BLaER1 treated with 17β-estradiol and CSF1 and Interleukin-3, amounts not matched to agents 10 nM and 100 nM (cell line): ENCODE measurements around the gene CCDC34.

ENCODE experiments used
- H3K27ac ChIP-seq, 11 experiments: shearing (Covaris generic); formaldehyde crosslinking; 2 replicates each; pipeline ENCODE4 v1.8.1; 2022
- H3K27me3 ChIP-seq, 11 experiments: shearing (Covaris generic); formaldehyde crosslinking; 2 replicates each; pipeline ENCODE4 v1.8.1; 2022
- H3K36me3 ChIP-seq, 11 experiments: shearing (Covaris generic); formaldehyde crosslinking; 2 replicates each; pipeline ENCODE4 v1.8.1; 2022
- H3K4me1 ChIP-seq, 10 experiments: shearing (Covaris generic); formaldehyde crosslinking; 2 replicates each; pipeline ENCODE4 v1.8.1; 2022
- H3K4me2 ChIP-seq, 11 experiments: shearing (Covaris generic); formaldehyde crosslinking; 2 replicates each; pipeline ENCODE4 v1.8.1; 2022
- H3K4me3 ChIP-seq, 10 experiments: shearing (Covaris generic); formaldehyde crosslinking; 2 replicates each; pipeline ENCODE4 v1.8.1; 2022
- H3K9ac ChIP-seq, 11 experiments: shearing (Covaris generic); formaldehyde crosslinking; 2 replicates each; pipeline ENCODE4 v1.8.1; 2022
- H3K9me3 ChIP-seq, 11 experiments: shearing (Covaris generic); formaldehyde crosslinking; replicated peaks in 1 of 11; 2 replicates each; pipeline ENCODE4 v1.8.1; 2022
- H4K20me1 ChIP-seq, 11 experiments: shearing (Covaris generic); formaldehyde crosslinking; 2 replicates each; pipeline ENCODE4 v1.8.1; 2022
- Cebpa-rat ChIP-seq, 11 experiments: shearing (Covaris generic); IDR thresholded peaks; 2 replicates each; pipeline ENCODE4 v1.8.1; 2022

Gene CCDC34

DNA sequence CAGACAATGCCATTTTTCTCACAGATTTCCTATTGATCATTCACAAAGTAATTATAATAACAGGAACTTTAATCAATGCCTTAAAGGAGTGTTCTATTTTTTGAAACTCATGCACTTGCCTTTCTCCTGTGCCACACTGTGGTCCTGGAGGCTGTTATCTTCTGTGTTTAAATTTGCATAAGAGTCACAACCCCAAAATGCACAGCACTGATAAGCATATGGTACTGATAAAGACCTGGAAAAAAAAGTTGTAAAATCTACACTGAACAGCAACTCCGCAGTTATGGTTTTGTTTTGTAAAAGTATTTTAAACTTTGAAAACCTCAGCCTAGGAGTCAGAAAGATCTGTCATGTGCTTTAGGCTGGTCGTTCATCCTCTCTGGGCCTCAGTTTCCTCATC is 9.1 kb upstream of the CCDC34 start:
- TF ChIP-seq Cebpa-rat (IDR thresholded peaks at IDR 0.05), result no peak
- no peak overlapping the region for H3K27ac ChIP-seq
- peaks cover 0 to 4% (median 0%) of the 10 kb centered on the region in 11 experiments; a peak in 1 of 22 replicates for H3K36me3 ChIP-seq
- no peaks in the 10 kb centered on the region for H4K20me1 ChIP-seq
- no peak overlapping the region for H3K4me2 ChIP-seq
- no peak overlapping the region for H3K9ac ChIP-seq
- H3K4me3 ChIP-seq, result no peak overlapping the region
- no peaks in the 10 kb centered on the region for H3K4me1 ChIP-seq
- H3K9me3 ChIP-seq, result no peaks in the 10 kb centered on the region
- no peaks in the 10 kb centered on the region for H3K27me3 ChIP-seq

DNA sequence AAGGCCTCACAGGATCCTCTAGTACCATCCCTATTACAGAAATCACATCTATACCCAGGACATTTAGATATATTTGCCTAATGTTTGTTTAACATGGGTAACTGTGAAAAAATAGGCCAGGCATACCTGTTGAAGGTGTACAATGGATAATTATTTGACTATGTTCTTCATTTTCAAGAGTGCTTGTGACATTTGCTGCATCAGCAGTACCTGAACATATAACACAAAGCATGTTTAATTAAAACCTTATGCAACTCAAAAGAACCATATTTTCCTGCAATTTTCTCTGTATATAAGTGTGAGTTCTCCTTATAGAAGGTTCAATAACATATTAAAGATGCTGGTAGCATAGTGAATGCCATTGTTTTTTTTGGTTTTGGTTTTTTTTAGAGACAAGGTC is 8.5 kb upstream of the CCDC34 start:
- no peaks in the 10 kb centered on the region for H3K27me3 ChIP-seq
- H4K20me1 ChIP-seq, result no peaks in the 10 kb centered on the region
- no peak overlapping the region for H3K27ac ChIP-seq
- no peaks in the 10 kb centered on the region for H3K9me3 ChIP-seq
- no peak overlapping the region for H3K4me3 ChIP-seq
- no peak for TF ChIP-seq Cebpa-rat (IDR thresholded peaks at IDR 0.05)
- H3K4me2 ChIP-seq, result no peak overlapping the region
- peaks cover 0 to 4% (median 0%) of the 10 kb centered on the region in 11 experiments; a peak in 1 of 22 replicates for H3K36me3 ChIP-seq
- H3K9ac ChIP-seq, result no peak overlapping the region
- H3K4me1 ChIP-seq, result no peaks in the 10 kb centered on the region

- H3K9me3 ChIP-seq, result no peaks in the 10 kb centered on the region
- H4K20me1 ChIP-seq, result no peaks in the 10 kb centered on the region
- TF ChIP-seq Cebpa-rat (IDR thresholded peaks at IDR 0.05), result no peak
- no peak overlapping the region for H3K27ac ChIP-seq
- no peak overlapping the region for H3K9ac ChIP-seq
- H3K4me1 ChIP-seq, result no peaks in the 10 kb centered on the region
- no peak overlapping the region for H3K4me2 ChIP-seq
- H3K27me3 ChIP-seq, result no peaks in the 10 kb centered on the region
- H3K4me3 ChIP-seq, result no peak overlapping the region
- peaks cover 0 to 4% (median 0%) of the 10 kb centered on the region in 11 experiments; a peak in 1 of 22 replicates for H3K36me3 ChIP-seq
Measured at GRCh38 chr11:27370374-27370773, 7.4 kb upstream of the CCDC34 start.

GRCh38 chr11:27367881-27368280 is 4.9 kb upstream of the CCDC34 start:
- H3K9me3 ChIP-seq, result no peaks in the 10 kb centered on the region
- H3K4me2 ChIP-seq, result no peak overlapping the region
- no peak overlapping the region for H3K27ac ChIP-seq
- H4K20me1 ChIP-seq, result no peaks in the 10 kb centered on the region
- H3K9ac ChIP-seq, result no peak overlapping the region
- no peak overlapping the region for H3K4me3 ChIP-seq
- peaks cover 0 to 7% (median 6%) of the 10 kb centered on the region in 10 experiments; a peak in 15 of 20 replicates for H3K4me1 ChIP-seq
- H3K36me3 ChIP-seq, result 0 out of 22 replicates have a peak, but pooled peaks cover 0 to 4% (median 0%) of the 10 kb centered on the region in 11 experiments
- no peaks in the 10 kb centered on the region for H3K27me3 ChIP-seq
- TF ChIP-seq Cebpa-rat (IDR thresholded peaks at IDR 0.05), result no peak

DNA sequence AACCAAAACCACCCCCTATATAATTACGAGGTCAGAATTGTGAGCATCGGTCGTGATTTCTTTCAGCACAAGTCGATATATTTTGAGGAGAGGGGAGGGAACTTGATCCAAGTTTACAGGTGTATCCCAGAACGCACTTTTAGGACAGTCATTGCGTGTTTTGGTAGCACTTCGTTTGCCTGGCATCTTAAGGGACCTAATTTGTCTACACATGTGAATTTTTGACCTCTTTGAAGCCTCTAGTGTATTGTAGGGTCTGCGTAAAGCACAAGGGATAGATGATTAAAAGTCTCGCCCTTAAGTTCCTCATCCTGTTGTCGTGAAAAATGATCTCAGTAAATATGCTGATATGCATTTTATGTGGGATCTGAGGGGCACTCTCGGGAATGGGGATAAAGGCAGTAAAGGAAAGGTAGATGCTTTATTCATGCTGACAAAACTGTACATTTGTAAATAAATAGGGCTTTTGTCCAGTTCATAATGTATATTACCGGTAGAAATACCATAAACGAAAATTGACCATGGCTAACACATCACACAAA is 632 bp upstream of the CCDC34 start:
- no peak for TF ChIP-seq Cebpa-rat (IDR thresholded peaks at IDR 0.05)
- peaks cover 0 to 7% (median 0%) of the 10 kb centered on the region in 11 experiments; a peak in 4 of 22 replicates for H3K36me3 ChIP-seq
- H4K20me1 ChIP-seq, result no peaks in the 10 kb centered on the region
- H3K4me1 ChIP-seq, result peaks cover 11 to 24% (median 19%) of the 10 kb centered on the region in 10 experiments; a peak in 18 of 20 replicates
- peak overlapping the region; percentile 71 to 86 (median 81); a peak in 21 of 22 replicates for H3K9ac ChIP-seq
- H3K9me3 ChIP-seq, result no peaks in the 10 kb centered on the region
- H3K4me3 ChIP-seq, result peak overlapping the region; percentile 72 to 84 (median 76)
- H3K27me3 ChIP-seq, result no peaks in the 10 kb centered on the region
- peak overlapping the region; percentile 76 to 98 (median 94) for H3K4me2 ChIP-seq
- H3K27ac ChIP-seq, result peak overlapping the region in 9 of 11 experiments; percentile 50 to 78 (median 72); a peak in 18 of 22 replicates

DNA sequence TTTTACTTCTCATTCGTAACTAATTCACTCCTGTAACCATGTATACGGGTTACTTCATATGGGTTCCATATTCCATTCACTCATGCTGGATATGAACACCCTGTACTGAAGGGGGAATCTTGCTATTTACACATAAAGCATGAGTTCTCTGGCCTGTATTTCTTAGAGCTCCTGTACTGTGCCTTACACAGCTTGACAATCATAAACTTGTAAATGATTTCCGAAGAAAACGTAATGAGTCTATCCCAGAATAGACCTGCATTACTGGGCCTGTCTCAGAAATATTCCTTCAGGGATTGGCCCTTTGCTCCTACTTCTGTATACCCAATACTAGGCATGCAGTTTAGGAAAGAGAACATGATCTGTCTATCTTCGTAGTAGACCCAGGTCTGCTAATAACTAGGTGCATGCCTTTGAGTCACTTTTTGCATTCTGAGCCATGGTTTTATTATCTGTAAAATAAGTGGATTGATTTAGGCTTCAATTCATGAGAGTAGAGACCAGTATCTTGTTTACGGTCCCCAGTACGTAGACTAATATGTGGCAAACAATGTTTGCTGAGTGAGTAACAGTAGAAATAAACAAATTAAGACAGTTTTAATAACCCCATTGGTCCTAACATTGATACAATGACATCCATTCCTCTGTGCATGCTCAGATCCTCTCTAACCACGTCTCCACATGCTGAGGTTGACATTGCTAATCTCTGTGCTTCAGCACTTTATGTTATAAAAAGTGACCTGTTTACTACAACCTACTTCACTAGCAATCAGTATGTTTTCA is 1.2 kb downstream of the CCDC34 start:
- Histone ChIP-seq H3K9ac (peak overlapping the region in 10 of 11 experiments; percentile 73 to 86 (median 82); a peak in 16 of 22 replicates), H3K4me3 (peak overlapping the region; percentile 72 to 84 (median 76); a peak in 19 of 20 replicates), H3K27me3 (no peaks in the 10 kb centered on the region), H3K27ac (peak overlapping the region in 1 of 11 experiments; percentile 77; a peak in 1 of 22 replicates), H3K9me3 (no peaks in the 10 kb centered on the region), H3K4me2 (peak overlapping the region; percentile 76 to 98 (median 94)), H3K4me1 (peaks cover 11 to 24% (median 19%) of the 10 kb centered on the region in 10 experiments; a peak in 18 of 20 replicates), H4K20me1 (no peaks in the 10 kb centered on the region), H3K36me3 (peaks cover 0 to 7% (median 0%) of the 10 kb centered on the region in 11 experiments; a peak in 5 of 22 replicates)
- no peak for TF ChIP-seq Cebpa-rat (IDR thresholded peaks at IDR 0.05)

DNA sequence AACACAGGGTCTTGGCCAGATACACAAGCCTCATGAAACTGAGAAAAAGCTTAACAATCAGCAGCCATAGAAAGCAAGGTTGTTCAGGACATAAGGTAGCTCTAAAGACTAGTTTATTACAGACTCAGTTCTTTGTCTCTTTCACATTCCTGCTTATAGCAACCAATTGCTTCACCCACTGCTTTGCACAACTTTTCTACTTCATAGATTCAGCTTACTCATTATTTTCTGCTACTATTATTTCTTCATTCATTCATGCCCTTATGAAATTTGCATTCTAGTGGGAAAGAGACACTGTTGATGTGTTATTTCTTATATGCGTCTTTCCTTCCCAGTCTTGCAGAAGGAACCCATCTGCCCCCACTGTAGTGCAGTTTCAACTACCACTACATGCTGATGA is 4.7 kb downstream of the CCDC34 start:
- Histone ChIP-seq H3K27me3 (no peaks in the 10 kb centered on the region), H3K9me3 (no peaks in the 10 kb centered on the region), H3K9ac (no peak overlapping the region), H4K20me1 (no peaks in the 10 kb centered on the region), H3K4me1 (peaks cover 6 to 26% (median 22%) of the 10 kb centered on the region in 10 experiments; a peak in 18 of 20 replicates), H3K4me2 (no peak overlapping the region), H3K27ac (no peak overlapping the region), H3K4me3 (no peak overlapping the region), H3K36me3 (peaks cover 0 to 7% (median 0%) of the 10 kb centered on the region in 11 experiments; a peak in 5 of 22 replicates)
- TF ChIP-seq Cebpa-rat (IDR thresholded peaks at IDR 0.05), result no peak

- Histone ChIP-seq H3K9ac (no peak overlapping the region), H3K27me3 (no peaks in the 10 kb centered on the region), H3K4me3 (no peak overlapping the region), H3K9me3 (no peaks in the 10 kb centered on the region), H3K27ac (no peak overlapping the region), H3K4me2 (no peak overlapping the region), H3K36me3 (peaks cover 0 to 7% (median 0%) of the 10 kb centered on the region in 11 experiments; a peak in 7 of 22 replicates), H3K4me1 (peaks cover 2 to 22% (median 17%) of the 10 kb centered on the region in 10 experiments; a peak in 18 of 20 replicates), H4K20me1 (no peaks in the 10 kb centered on the region)
- TF ChIP-seq Cebpa-rat (IDR thresholded peaks at IDR 0.05), result no peak
Measured at GRCh38 chr11:27357250-27357649, 5.8 kb downstream of the CCDC34 start.

DNA sequence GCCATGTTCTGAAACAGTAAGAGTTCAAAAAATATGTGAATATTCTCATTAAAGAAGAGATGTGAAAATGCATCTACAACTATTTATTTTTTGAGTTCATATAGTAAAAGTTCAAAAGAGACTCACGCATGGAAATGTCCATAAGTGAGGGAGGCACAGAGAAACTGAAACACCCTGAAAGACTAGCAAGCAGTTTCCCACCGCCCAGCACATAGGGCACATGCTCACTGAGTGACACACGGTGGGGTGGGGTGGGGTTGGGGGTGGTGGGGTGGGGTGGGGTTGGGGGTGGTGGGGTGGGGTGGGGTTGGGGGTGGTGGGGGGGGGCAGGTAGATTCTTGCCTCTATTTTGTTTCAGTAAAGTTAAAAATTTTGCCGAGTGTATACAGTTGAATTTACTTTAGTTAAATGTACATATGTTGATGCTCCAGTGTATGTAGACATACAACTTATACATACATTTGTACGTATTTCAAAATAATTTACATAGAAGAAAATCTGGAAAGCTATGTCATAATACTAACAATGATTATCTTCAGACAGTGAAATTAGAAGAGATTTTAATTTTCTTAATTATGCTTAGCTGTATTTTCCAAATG is 6.3 kb downstream of the CCDC34 start:
- no peaks in the 10 kb centered on the region for H3K27me3 ChIP-seq
- peaks cover 0 to 12% (median 0%) of the 10 kb centered on the region in 11 experiments; a peak in 8 of 22 replicates for H3K36me3 ChIP-seq
- H4K20me1 ChIP-seq, result no peaks in the 10 kb centered on the region
- H3K4me3 ChIP-seq, result no peak overlapping the region
- TF ChIP-seq Cebpa-rat (IDR thresholded peaks at IDR 0.05), result no peak
- no peaks in the 10 kb centered on the region for H3K9me3 ChIP-seq
- peaks cover 0 to 16% (median 12%) of the 10 kb centered on the region in 10 experiments; a peak in 15 of 20 replicates for H3K4me1 ChIP-seq
- no peak overlapping the region for H3K4me2 ChIP-seq
- H3K27ac ChIP-seq, result no peak overlapping the region
- H3K9ac ChIP-seq, result no peak overlapping the region
